PFSK-1 (cell line): ENCODE results near the gene RYR1.

Experiments
- POLR2AphosphoS5 ChIP-seq: IDR thresholded peaks from 2 replicates; pipeline ENCODE4 v1.6.1; 2012; ENCODE audit warnings: low read depth, mild to moderate bottlenecking, control low read depth, low read length, moderate library complexity
- TF ChIP-seq, protein P1 (sequence below), 2 experiments: IDR thresholded peaks; 2 replicates each; pipeline versions ENCODE4 v1.6.1 to v1.8.0; 2011 to 2012; ENCODE audit warnings: low read depth in 2 of 2, low read length in 2 of 2, control low read depth in 1 of 2, inconsistent platforms in 1 of 2, mild to moderate bottlenecking in 1 of 2, moderate library complexity in 1 of 2; ENCODE audit not compliant: insufficient read depth in 1 of 2

DNA sequence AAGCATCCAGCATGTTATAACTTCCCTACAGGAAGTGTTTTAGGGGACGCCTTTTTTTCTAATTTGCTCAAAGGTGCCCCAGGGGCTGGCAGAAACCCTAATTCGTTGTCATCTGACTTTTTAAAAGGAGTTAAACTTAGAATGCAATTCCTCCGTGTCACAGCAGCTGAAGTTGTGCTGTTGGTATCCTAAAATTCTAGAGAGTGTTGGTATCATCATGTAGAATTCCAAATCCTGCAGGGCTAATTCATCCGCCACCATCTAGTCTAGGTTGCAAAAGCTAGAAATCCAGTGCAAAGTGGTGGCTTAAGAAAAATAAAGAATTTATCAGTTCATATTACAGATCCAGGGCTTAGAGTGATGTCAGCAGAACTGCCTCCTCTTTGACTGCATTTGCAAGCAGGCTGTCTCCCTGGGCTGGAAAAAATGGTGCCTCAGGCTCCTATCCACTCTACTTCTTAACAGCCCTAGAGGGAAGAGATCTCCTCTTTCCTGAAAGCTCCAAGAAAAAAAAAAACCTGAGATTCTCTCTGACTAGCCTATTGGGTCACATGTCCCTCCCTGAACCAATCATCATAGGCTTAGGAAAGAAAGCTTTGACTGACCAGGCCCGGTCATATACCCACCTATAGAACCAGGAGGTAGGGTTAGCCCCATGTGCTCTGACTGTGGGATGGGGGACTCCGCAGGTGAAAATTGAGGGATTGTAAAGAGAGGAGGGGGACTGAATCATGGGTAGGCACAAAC, 111.3 kb downstream of the RYR1 start:
- TF ChIP-seq, protein P1, sequence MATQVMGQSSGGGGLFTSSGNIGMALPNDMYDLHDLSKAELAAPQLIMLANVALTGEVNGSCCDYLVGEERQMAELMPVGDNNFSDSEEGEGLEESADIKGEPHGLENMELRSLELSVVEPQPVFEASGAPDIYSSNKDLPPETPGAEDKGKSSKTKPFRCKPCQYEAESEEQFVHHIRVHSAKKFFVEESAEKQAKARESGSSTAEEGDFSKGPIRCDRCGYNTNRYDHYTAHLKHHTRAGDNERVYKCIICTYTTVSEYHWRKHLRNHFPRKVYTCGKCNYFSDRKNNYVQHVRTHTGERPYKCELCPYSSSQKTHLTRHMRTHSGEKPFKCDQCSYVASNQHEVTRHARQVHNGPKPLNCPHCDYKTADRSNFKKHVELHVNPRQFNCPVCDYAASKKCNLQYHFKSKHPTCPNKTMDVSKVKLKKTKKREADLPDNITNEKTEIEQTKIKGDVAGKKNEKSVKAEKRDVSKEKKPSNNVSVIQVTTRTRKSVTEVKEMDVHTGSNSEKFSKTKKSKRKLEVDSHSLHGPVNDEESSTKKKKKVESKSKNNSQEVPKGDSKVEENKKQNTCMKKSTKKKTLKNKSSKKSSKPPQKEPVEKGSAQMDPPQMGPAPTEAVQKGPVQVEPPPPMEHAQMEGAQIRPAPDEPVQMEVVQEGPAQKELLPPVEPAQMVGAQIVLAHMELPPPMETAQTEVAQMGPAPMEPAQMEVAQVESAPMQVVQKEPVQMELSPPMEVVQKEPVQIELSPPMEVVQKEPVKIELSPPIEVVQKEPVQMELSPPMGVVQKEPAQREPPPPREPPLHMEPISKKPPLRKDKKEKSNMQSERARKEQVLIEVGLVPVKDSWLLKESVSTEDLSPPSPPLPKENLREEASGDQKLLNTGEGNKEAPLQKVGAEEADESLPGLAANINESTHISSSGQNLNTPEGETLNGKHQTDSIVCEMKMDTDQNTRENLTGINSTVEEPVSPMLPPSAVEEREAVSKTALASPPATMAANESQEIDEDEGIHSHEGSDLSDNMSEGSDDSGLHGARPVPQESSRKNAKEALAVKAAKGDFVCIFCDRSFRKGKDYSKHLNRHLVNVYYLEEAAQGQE (IDR thresholded peaks at IDR 0.05; ENCODE audit: insufficient read depth in 1 of 2, low read depth in 2 of 2, low read length in 2 of 2) = no peak
- no peak for TF ChIP-seq POLR2AphosphoS5
